GM20431 (cell line): ENCODE results near the gene PLA2G12A.

ENCODE experiments used
- in situ Hi-C: fragments of 300-500 bp; cut with MseI, MboI; formaldehyde crosslinking; loops from one replicate; pipeline ENCODE4 v1.15.0; 2020; ENCODE audit warnings: low sequenced_read_pairs; ENCODE audit not compliant: unreplicated experiment

Gene PLA2G12A

GRCh38 chr4:109730619-109731545 lies 1.0 kb upstream of the PLA2G12A start:
- in situ Hi-C loops: no loop called here

GRCh38 chr4:109729117-109729717 lies 653 bp downstream of the PLA2G12A start:
- in situ Hi-C loops: no loop called here

DNA sequence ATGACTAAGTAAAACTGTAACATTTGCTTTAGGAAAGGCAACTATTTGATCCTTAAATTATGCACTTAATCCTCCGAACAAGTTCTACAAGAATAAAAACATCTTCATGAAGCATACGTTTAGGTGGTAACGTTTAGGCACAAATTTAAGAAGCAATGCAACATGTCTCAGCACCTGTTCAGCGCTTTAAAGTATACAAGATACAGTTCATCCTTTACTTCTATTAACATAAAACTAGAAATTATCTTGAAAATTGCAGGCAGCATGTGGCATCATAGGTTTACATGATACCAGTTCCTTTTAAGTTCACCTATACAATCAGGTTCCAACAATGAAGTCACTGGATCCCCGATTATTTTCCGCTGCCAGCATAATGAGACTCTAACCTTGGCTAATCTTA lies 1.5 kb downstream of the PLA2G12A start:
- in situ Hi-C loops: no loop called here

DNA sequence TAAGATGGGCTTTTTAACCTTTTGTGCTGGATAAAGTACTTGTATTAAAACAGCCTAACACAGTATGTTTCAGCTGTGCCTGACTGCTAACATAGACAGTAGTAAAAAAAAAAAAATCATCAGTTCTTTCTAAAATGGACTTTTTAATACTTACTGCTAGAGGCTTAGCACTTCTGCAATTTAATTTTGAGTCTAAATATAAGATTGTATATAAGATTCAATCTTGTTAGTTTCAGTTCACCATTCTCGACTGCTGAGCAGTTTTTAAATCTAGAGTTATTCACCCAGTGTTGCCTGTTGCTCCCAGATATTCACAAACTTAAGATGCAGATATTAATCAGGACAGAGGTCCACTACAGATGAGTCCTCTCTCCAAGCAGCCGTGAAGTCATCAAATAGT lies 6.8 kb downstream of the PLA2G12A start:
- in situ Hi-C loops: no loop called here

GRCh38 chr4:109722357-109722756 lies 7.5 kb downstream of the PLA2G12A start:
- in situ Hi-C loops: no loop called here

GRCh38 chr4:109721033-109721432 lies 8.8 kb downstream of the PLA2G12A start:
- in situ Hi-C loops: no loop called here

- in situ Hi-C loops: no loop called here
Measured at GRCh38 chr4:109719604-109720003, 10.3 kb downstream of the PLA2G12A start.

GRCh38 chr4:109718759-109719158 lies 11.1 kb downstream of the PLA2G12A start:
- in situ Hi-C loops: no loop called here

DNA sequence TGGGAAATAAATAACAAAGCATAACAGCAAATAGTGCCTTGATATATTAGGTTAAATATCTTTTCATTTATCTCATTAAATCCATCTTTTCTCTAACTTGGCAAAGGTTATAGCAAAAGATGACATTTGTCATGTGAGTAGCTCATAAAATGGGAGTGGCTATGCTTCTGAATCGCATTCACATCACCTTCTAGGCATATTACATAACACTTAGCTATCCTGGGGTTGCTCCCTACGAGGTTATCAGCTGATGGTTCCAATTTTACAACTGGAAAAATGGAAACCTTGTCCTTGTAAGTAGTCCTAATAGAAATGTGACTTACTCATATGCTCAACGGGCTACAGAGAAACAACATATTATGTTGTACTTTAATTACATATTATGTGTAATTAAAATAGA lies 16.4 kb downstream of the PLA2G12A start:
- in situ Hi-C loops: no loop called here

DNA sequence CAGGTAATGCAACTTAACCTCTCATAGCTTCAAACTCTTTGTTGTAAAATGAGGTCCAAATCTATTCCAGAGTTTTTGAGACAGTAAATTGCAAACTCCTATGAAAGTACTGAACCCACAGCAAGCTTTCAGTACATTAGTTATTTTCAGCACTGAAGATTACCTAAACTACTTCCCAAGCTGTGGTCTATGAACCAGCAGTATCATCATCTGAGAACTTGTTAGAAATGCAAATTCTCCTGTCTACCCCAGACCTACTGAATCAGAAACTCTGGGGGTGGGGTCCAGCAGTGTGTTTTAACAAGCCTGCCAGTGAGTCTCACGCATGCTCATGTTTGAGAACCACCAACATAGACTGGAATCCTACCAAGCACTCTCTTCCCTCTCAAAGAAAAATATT lies 20.9 kb downstream of the PLA2G12A start:
- in situ Hi-C loops: no loop called here

DNA sequence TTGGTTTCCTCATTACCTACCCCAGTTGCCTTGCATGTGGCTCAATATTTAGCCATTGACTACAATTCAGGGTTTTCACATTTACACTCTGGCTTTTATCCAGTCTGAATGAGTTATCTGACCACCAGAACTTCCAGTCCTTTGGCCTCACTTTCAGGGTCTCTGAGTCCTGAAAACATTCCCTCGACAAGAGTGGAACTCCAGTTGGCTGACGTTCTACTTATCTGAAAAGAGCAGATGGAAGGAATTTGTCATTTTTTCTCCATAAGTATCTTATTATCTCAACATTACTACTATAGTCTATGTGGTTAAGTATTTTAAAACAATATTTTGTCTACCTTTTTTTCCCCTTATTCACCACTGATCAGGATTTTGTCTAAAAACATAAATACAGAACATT lies 21.4 kb downstream of the PLA2G12A start:
- in situ Hi-C loops: no loop called here

GRCh38 chr4:109703664-109704361 lies 26.1 kb downstream of the PLA2G12A start:
- in situ Hi-C loops: no loop called here

DNA sequence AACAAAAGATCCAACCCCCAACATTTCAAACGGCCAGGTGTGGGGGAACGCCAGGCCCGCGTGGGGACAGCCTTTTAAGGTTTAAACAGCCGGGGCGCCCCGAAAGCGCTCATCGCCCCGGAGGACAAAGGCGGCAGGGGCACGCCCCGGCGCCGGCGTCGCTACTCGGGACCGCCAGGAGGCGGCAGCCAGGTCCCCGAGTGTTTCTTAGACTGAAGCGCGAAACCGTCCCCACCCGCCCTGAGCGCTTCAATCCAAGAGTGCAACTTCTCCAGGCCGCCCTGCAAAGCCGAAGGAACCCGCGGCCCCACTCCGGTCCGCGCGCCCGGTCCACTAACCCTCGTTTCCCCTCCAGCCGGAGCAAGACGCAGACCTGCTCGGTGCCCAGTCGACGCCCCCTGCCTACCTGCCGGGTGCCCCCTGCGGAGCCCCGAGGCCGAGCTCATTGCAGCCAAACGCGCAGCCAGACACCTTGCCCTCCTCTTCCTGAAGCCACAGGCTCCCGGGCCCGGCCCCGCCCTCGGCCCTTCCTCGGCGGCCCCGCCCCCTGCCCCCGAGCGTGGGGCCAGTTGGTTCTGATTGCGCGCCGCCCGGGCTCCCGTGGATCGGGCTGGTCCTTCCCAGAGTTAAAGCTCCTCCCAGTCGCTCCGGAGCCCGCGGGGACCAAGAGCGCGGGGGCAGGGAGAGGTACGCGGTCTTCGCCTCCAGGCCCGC lies 26.8 kb downstream of the PLA2G12A start, which contains the start of gene CASP6:
TSS of gene CASP6 (minus strand) at position 496 of the 714 bp plus-strand sequence. CDS start at position 446, 50 bp downstream.
- in situ Hi-C loops: no loop called here

DNA sequence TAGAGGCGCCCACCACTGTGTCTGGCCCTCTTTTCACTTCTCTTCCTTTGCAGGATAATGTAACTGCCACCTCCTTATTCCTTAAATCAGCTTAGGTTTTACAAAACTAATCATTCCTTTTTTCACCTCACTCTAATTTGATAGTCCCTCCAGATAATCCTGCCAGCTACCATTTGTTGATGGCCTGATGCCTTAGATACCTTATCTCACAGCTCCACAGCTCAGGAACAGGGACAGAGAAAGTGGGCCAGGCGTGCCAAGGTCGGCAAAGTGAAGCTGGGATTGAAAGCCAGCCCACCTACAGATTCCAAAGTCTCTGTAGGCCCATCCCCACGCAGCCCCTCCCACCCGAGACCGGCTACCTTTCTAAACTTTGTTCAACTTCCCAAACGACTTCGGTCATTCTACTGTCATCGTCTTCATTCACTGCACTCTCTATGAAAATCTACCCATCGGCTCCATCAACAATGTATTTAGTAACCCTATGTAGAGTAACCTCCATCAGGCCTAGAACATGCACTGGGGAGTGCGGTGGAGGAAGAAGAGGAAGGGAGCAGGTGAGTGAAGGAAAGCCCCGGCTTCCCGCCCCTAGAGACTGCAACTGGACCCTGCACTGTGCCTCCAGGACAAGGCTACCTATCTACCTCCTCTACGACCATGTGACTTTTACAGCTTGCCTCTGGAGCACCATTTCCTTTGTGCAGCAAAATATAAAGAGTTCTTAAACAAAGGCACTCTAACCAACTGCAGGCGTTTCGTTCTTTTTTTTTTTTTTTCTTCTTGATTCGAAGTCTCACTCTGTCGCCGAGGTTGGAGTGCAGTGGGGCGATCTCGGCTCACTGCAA lies 28.1 kb downstream of the PLA2G12A start:
- in situ Hi-C loops: no loop called here

- in situ Hi-C loops: no loop called here
Measured at GRCh38 chr4:109699553-109700225, 30.2 kb downstream of the PLA2G12A start.

- in situ Hi-C loops: no loop called here
Measured at GRCh38 chr4:109698656-109699055, 31.2 kb downstream of the PLA2G12A start.

GRCh38 chr4:109691411-109691920 lies 38.4 kb downstream of the PLA2G12A start:
- in situ Hi-C loops: no loop called here

DNA sequence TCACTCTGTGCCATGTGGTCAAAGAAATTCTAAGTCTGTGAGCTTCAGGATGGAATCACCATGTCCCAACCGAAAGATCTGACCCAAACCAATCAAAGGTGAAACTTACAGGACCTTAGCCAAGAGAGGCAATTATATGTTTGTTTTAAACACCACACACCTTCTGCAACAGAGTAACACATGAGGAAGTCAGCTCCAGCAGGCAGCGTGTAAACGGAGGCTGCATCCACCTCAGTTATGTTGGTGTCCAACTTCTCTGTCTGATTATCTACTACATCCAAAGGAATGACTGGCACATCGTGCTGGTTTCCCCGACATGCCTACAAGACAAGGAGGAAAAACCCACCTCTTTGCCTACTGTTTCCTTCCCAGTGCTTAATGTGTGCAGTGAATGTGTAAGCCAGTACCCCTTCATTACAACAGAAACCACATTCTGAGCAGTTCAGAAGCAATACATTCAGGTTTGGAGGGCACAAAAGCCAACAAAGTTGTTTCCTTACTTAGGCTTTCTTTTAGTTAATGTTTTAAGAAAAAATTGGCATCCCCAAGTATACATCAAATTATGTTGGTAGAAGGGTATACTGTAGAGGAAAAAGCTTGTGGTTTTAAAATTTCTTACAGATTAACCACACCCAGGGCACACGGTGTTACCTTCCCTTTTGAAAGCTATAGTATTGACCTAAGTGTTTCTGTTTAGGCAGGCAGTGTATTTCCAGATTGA lies 39.0 kb downstream of the PLA2G12A start:
- in situ Hi-C loops: no loop called here
